Stimulated activated CD8-positive, alpha-beta memory T cell treated with anti-CD3 and anti-CD28 coated beads, Interleukin-12 subunit alpha, Interleukin-12 subunit beta, amount 100 ng/mL, for 4 hours (primary cell): ENCODE results near the gene ITGAD.

ENCODE experiments used
- DNase-seq: peaks from one replicate; pipeline ENCODE4 v3.0.0-alpha.2; 2020; ENCODE audit warnings: low read depth

Gene ITGAD

GRCh38 chr16:31365131-31365865 lies 27.8 kb upstream of the ITGAD start:
- DNase-seq = no peak

- no peak for DNase-seq
Measured at GRCh38 chr16:31367853-31368252, 25.3 kb upstream of the ITGAD start.

- DNase-seq = no peak
Measured at GRCh38 chr16:31371008-31371407, 22.1 kb upstream of the ITGAD start.

- no peak for DNase-seq
Measured at GRCh38 chr16:31371619-31372484, 21.3 kb upstream of the ITGAD start.

- DNase-seq = no peak
Measured at GRCh38 chr16:31373235-31373634, 19.9 kb upstream of the ITGAD start.

- DNase-seq = no peak
Measured at GRCh38 chr16:31375231-31375630, 17.9 kb upstream of the ITGAD start.

- no peak for DNase-seq
Measured at GRCh38 chr16:31376705-31377104, 16.4 kb upstream of the ITGAD start.

- no peak for DNase-seq
Measured at GRCh38 chr16:31377210-31377903, 15.8 kb upstream of the ITGAD start.

GRCh38 chr16:31380201-31380600 lies 12.9 kb upstream of the ITGAD start:
- DNase-seq = no peak

- DNase-seq = peak; percentile 41
Measured at GRCh38 chr16:31382485-31383161, 10.5 kb upstream of the ITGAD start.

GRCh38 chr16:31385680-31386079 lies 7.5 kb upstream of the ITGAD start:
- no peak for DNase-seq

- DNase-seq = no peak
Measured at GRCh38 chr16:31386157-31386984, 6.8 kb upstream of the ITGAD start.

- no peak for DNase-seq
Measured at GRCh38 chr16:31388535-31388934, 4.6 kb upstream of the ITGAD start.

GRCh38 chr16:31390504-31391041 lies 2.6 kb upstream of the ITGAD start:
- no peak for DNase-seq

- DNase-seq = no peak
Measured at GRCh38 chr16:31395647-31396046, 2.5 kb downstream of the ITGAD start.

- no peak for DNase-seq
Measured at GRCh38 chr16:31397096-31397660, 4.0 kb downstream of the ITGAD start.

GRCh38 chr16:31397701-31398100 lies 4.6 kb downstream of the ITGAD start:
- DNase-seq = no peak

GRCh38 chr16:31400191-31400590 lies 7.1 kb downstream of the ITGAD start:
- DNase-seq = no peak

GRCh38 chr16:31401436-31401835 lies 8.3 kb downstream of the ITGAD start:
- DNase-seq = no peak

GRCh38 chr16:31402687-31403086 lies 9.6 kb downstream of the ITGAD start:
- DNase-seq = no peak
